ENCODE results near the gene CUEDC2. TPM values are rescaled to one million over a fixed set of nuclear protein-coding genes. Genes with fewer than 3 reads are reported as not detected.
A peak's percentile ranks its signal among the peaks of the same experiment; 100 is the strongest.

CUEDC2 gene
- total RNA-seq, 1 experiment from 2014 or later, result 40.2 TPM

- TF ChIP-seq ELF4 (CRISPR knock-in tag; IDR thresholded peaks at IDR 0.05; ENCODE audit: low read depth), result no peak
- TF ChIP-seq FOXP1 (CRISPR knock-in tag; IDR thresholded peaks at IDR 0.05; ENCODE audit: borderline replicate concordance), result no peak
- TF ChIP-seq, protein P1, sequence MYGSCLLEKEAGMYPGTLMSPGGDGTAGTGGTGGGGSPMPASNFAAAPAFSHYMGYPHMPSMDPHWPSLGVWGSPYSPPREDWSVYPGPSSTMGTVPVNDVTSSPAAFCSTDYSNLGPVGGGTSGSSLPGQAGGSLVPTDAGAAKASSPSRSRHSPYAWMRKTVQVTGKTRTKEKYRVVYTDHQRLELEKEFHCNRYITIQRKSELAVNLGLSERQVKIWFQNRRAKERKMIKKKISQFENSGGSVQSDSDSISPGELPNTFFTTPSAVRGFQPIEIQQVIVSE (CRISPR knock-in tag; IDR thresholded peaks at IDR 0.05; ENCODE audit: borderline replicate concordance), result no peak
Observed at GRCh38 chr10:102397222-102398171, 34.9 kb downstream of the CUEDC2 start (continued).

DNA sequence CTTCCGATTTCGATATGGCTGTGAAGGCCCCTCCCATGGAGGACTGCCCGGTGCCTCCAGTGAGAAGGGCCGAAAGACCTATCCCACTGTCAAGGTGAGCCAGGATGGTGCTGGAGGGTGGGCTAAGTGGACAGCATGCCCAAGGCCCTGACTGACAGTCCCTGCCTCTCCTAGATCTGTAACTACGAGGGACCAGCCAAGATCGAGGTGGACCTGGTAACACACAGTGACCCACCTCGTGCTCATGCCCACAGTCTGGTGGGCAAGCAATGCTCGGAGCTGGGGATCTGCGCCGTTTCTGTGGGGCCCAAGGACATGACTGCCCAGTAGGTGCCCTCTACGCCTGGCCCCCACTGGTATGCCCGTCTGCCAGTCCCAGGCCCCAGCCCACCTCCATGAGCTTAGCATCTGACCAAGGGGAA is 35.6 kb downstream of the CUEDC2 start:
- peak overlapping the region; percentile 75 for H3K4me3 Mint-ChIP-seq
- peaks cover 21% of the 10 kb centered on the region for H3K4me1 Mint-ChIP-seq
- TF ChIP-seq TEAD1 (CRISPR knock-in tag; IDR thresholded peaks at IDR 0.05), result no peak
- no peak for TF ChIP-seq RELA (CRISPR knock-in tag; IDR thresholded peaks at IDR 0.05; ENCODE audit: borderline replicate concordance)
- TF ChIP-seq SMAD4 (CRISPR knock-in tag; IDR thresholded peaks at IDR 0.05), result no peak
- no peak for TF ChIP-seq PRRX2 (CRISPR knock-in tag; IDR thresholded peaks at IDR 0.05)
- no peak for TF ChIP-seq GABPB1 (CRISPR knock-in tag; IDR thresholded peaks at IDR 0.05)
- no peak for TF ChIP-seq ZNF263 (CRISPR knock-in tag; IDR thresholded peaks at IDR 0.05; ENCODE audit: low read depth)
- no peak for TF ChIP-seq CTCF (IDR thresholded peaks at IDR 0.05)
- no peak for TF ChIP-seq ZNF138 (CRISPR knock-in tag; conservative IDR thresholded peaks at IDR 0.05)
- TF ChIP-seq ELF4 (CRISPR knock-in tag; IDR thresholded peaks at IDR 0.05; ENCODE audit: low read depth), result no peak
- no peak for TF ChIP-seq RORB (CRISPR knock-in tag; IDR thresholded peaks at IDR 0.05)
- TF ChIP-seq, protein P2, sequence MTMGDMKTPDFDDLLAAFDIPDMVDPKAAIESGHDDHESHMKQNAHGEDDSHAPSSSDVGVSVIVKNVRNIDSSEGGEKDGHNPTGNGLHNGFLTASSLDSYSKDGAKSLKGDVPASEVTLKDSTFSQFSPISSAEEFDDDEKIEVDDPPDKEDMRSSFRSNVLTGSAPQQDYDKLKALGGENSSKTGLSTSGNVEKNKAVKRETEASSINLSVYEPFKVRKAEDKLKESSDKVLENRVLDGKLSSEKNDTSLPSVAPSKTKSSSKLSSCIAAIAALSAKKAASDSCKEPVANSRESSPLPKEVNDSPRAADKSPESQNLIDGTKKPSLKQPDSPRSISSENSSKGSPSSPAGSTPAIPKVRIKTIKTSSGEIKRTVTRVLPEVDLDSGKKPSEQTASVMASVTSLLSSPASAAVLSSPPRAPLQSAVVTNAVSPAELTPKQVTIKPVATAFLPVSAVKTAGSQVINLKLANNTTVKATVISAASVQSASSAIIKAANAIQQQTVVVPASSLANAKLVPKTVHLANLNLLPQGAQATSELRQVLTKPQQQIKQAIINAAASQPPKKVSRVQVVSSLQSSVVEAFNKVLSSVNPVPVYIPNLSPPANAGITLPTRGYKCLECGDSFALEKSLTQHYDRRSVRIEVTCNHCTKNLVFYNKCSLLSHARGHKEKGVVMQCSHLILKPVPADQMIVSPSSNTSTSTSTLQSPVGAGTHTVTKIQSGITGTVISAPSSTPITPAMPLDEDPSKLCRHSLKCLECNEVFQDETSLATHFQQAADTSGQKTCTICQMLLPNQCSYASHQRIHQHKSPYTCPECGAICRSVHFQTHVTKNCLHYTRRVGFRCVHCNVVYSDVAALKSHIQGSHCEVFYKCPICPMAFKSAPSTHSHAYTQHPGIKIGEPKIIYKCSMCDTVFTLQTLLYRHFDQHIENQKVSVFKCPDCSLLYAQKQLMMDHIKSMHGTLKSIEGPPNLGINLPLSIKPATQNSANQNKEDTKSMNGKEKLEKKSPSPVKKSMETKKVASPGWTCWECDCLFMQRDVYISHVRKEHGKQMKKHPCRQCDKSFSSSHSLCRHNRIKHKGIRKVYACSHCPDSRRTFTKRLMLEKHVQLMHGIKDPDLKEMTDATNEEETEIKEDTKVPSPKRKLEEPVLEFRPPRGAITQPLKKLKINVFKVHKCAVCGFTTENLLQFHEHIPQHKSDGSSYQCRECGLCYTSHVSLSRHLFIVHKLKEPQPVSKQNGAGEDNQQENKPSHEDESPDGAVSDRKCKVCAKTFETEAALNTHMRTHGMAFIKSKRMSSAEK (CRISPR knock-in tag; IDR thresholded peaks at IDR 0.05; ENCODE audit: borderline replicate concordance), result no peak
- TF ChIP-seq NR1H2 (CRISPR knock-in tag; IDR thresholded peaks at IDR 0.05), result no peak
- TF ChIP-seq, protein P3, sequence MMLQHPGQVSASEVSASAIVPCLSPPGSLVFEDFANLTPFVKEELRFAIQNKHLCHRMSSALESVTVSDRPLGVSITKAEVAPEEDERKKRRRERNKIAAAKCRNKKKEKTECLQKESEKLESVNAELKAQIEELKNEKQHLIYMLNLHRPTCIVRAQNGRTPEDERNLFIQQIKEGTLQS (CRISPR knock-in tag; conservative IDR thresholded peaks at IDR 0.05), result no peak
- no peak for TF ChIP-seq SOX15 (CRISPR knock-in tag; IDR thresholded peaks at IDR 0.05)
- TF ChIP-seq PREB (CRISPR knock-in tag; IDR thresholded peaks at IDR 0.05; ENCODE audit: borderline replicate concordance), result no peak
- TF ChIP-seq JAZF1 (CRISPR knock-in tag; IDR thresholded peaks at IDR 0.05), result no peak
- TF ChIP-seq ZNF425 (CRISPR knock-in tag; conservative IDR thresholded peaks at IDR 0.05), result no peak
- TF ChIP-seq, protein P1 (CRISPR knock-in tag; IDR thresholded peaks at IDR 0.05; ENCODE audit: borderline replicate concordance), result no peak
- TF ChIP-seq USF1 (CRISPR knock-in tag; IDR thresholded peaks at IDR 0.05), result no peak
- TF ChIP-seq SP1 (CRISPR knock-in tag; conservative IDR thresholded peaks at IDR 0.05), result no peak
- H3K27ac Mint-ChIP-seq, result no peak overlapping the region
- H3K9me3 Mint-ChIP-seq, result no peaks in the 10 kb centered on the region
- CTCF ChIA-PET, result interaction anchor here (1.3 to 9.1 kb wide), 9 partner anchors 13 to 167 kb away, joined by 4 to 115 read pairs (median 15); partner anchors contain the start of genes CUEDC2 and FBXL15
- POLR2A ChIA-PET, result no interaction called here
- peaks cover 47% of the 10 kb centered on the region for H3K27me3 Mint-ChIP-seq (ENCODE audit: low read depth)
- no peak for DNase-seq (ENCODE audit: low spot score)
- no peaks in the 10 kb centered on the region; the same call in 1 of the 2 replicates for H3K36me3 Mint-ChIP-seq
- ATAC-seq, result no peak

Measured in WTC11 (cell line).